Activated effector memory CD4-positive, alpha-beta T cell treated with anti-CD3 and anti-CD28 coated beads, Interleukin-2, amount 50 U/mL, for 16 hours (primary cell): ENCODE results near the gene PDLIM3.

ENCODE experiments used
- DNase-seq: peaks from one replicate; pipeline ENCODE4 v3.0.0-alpha.2; 2020

The PDLIM3 gene

DNA sequence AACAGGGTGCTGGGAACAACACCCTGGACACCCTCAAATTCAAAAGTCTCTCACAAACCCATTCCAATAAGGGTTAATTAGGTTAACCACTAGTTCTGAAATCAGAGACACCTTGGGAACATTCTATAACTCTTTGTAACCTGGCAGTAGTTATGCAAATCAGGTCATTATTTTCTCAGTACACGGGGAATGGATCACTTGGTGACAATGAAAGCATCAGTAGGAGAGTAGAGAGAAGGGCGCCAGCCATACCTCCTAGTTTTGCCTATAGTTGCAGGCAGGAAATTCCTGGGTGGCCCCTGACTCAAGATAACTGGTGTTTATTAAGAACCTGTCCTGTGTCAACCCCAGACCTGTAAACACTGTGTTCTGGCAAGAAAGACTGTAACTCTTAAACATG, 66.3 kb downstream of the PDLIM3 start:
- no peak for DNase-seq

DNA sequence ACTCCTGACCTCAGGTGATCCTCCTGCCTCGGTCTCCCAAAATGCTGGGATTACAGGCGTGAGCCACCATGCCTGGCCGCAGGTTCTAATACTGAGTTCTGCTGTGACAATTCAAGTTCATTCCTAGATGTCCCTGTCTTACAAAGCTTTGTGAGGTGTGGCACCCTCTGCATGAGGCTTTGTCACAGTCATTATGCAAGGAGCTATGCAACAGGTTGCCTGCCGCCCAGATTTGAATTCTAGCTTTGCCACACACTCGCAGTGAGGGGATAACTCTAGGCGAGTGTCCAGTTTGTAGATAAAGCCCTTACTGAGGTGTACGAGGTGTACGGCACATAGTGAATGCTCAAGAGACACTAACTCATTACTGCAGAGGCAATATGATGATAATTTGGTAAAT, 67.3 kb downstream of the PDLIM3 start:
- DNase-seq, result no peak

DNA sequence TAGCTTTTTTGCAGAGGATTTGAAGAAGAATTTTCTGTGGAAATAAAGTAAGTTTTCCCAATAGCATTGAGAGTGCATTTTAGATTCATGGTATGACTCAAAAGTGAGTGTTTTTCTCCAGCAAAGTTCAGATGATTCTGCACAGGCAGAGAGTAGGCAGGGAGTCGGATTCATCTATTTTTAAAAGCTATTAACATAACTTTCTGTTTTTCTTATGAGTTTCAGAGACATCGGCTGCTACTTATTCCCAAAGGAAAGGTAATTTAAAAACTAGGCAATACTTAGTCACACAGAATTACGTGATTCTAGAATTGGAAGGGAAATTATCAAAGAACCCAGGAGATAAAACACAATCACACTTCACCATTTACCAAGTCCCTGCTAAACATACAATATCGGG, 68.2 kb downstream of the PDLIM3 start:
- no peak for DNase-seq

DNA sequence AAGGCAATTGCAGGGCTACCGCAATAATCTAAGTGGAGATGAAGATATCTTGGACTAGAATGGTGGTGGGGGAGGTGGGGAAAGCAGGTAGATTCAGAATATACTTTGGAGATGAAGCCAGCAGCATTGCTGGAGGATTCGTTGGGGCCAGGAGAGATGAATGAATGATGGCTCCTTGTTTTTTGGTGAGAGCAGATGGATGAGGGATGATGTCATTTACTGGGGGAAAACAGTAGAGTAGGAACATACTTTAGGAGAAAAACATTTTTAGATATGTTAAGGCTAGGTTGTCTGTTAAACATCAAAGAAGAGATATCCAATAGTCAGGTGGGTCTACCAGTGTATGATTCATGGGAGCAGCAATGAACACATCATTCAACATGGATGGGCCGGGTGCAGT, 69.6 kb downstream of the PDLIM3 start:
- no peak for DNase-seq

DNA sequence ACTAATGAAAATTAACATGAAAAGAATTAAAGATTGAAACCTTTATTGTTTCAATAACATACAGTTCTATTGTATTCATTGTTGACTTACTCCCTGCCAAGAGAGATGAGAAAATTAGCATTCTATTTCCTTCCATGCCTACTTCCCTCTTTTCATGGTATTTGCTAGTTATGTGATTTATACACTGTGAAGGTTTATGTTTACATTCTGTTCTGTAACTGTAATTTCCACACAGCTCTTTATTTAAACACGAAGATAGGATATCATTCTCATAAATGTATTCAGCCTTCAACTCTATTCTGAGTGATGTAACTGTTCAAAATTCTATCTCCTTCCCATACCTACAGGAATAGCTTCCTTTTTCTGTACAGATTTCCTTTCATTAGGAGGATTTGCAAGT, 70.4 kb downstream of the PDLIM3 start:
- DNase-seq, result no peak

DNA sequence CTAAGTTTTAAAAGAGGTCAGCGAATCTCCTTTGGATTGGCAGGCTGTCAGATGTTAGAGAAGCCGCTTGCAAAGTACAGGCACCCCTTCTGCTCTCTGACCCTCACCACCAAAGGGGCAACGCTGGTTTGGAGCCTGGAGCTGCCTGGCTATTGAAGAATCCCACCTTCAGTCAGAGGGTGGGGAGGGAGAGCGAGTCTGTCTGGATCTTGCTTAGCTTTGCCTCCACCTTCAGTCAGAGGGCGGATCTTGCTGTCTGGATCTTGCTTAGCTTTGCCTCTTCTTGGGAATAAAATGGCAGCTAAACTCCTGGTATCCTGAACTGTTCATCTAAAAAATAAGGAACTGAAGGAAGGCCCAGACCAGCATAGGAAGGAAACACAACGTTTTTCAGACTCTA, 71.1 kb downstream of the PDLIM3 start:
- DNase-seq, result no peak

DNA sequence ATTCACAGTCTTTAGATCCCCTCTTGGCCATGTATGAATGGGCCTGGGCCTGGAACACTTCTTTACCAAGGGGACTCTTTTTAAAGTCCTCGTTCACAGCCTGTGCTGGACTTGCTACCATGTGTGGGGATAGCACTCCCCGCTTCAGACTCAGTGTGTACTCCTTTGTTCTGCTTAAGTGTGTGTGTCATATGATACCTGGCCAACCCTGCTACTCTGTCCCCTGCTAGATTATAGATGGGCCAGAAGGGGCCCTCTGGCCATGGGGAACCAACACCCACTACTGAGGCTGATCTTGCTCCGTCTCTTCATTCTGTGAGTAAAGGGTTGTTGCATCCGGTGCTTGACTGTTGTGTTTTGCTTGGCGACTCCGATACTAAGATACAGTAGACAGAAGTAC, 71.8 kb downstream of the PDLIM3 start:
- no peak for DNase-seq

DNA sequence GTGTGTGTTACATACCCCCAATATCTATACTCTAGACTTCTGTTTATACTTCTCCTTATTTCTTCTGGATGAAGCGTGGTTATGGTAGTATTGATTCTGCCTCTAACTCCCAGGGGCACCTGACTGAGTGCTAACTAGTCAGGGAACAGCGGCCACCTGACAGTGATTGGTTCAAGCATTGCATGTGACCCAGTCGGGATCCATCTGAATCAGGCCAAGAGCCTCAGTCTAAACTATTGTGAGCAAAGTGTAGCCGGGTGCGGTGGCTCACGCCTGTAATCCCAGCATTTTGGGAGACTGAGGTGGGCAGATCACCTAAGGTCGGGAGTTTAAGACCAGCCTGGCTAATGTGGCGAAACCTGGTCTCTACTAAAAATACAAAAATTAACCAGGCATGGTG, 73.7 kb downstream of the PDLIM3 start:
- no peak for DNase-seq

DNA sequence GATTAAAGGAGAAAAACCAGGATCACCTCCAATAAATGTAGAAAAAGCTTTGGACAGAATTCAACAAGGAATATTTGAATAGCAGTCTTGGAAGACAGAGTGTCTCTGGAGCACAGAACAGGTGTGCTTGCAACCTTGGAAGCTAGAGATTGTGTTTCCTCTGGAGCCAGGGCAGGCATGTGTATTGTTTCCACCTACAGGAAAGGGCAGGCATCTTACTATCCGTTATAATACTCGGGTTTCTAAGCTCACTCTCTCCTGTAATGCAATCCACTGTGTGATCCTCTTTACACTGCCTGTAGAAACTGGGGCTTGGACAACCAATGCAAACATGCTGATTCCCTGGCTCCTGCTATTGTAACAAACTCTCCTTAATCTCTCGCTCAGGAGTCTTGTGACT, 78.2 kb downstream of the PDLIM3 start:
- no peak for DNase-seq

DNA sequence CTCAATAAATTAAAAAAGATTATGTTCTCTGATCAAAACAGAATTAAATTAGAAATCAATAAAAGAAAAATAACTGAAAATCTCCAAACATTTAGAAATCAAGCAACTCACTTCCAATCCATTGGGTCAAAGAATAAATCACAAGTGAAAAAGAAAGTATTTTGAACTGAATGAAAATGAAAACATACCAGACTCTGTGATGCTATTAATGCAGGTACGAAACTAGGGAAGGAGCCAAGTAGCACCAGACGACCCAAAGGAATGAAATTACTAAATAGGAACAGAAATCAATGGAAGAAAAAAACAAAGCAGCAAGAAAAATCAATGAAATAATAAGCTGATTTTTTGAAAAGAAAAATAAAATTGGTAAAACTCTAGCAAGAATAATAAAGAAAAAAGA, 79.2 kb downstream of the PDLIM3 start:
- no peak for DNase-seq
